RKO (cell line): ENCODE data around the gene BRAF.
"Not testable (repeated sequence)": the region's sequence is repeated elsewhere in the genome, so short reads cannot be mapped to it uniquely, and the experiment has no call there.

Experiments
- DNase-seq: peaks from one replicate; pipeline ENCODE4 v3.0.0-alpha.2; 2016; ENCODE audit warnings: low spot score

Gene BRAF

DNA sequence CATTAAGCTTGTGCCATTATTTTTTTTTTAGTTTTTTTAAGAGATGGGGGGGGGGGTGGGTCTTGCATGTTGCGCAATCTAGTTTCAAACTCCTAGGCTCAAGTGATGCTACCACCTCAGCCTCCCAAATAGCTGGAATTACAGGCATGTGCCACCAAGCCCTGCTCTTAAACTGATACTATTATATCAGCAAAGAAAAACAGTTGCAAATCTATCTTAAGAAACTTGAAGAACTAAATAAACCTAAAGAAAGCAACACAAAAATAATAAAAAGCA is 47.5 kb downstream of the BRAF start:
- DNase-seq, result no peak

DNA sequence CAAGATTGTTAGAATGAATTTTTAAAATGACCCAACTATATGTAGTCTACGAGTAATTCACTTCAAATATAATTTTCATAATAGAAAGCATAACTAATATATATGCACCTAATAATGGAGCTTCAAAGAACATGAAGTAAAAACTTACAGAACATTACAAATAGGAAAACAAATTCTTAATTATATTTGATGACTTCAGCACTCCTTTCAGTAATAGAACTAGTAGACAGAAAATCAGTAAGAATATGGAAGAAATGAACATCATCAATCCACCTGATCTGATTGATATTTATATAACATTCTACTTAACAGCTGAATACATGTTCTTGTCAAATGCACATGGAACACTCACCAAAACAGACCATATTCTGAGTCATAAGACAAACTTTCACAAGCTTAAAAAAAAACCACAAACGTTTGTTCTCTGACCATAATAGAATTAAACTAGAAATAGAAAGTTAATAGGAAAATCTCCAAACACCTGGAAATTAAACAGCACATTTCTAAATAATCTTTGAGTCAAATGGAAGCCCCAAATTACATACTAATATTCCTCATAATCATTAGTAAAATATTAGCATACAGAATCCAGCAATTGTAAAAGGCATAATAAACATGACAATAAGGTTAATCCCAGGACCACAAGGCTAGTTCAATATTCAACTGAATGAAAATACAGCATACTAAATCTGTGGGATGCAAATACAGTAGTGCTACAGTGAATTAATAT is 48.0 kb downstream of the BRAF start:
- DNase-seq, result peak; percentile 51

DNA sequence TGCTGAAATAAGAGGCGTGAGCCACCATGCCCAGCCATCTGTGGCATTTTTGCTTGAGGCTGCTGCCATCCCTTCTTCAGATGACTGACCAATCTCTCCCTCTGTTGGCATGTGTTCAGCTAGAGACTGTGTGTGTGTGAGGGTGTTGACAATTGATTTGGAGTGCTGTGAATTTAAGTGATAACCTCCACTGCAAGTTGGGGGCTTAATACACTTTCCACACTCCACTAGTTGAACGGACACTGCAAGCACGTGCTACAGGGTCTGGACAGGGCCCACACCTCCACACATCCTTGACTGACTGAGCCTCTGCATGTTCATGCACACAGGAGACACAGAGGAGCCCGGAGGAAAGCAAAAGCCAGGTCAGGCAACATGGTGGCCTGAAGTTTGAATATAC is 51.3 kb downstream of the BRAF start:
- no peak for DNase-seq

DNA sequence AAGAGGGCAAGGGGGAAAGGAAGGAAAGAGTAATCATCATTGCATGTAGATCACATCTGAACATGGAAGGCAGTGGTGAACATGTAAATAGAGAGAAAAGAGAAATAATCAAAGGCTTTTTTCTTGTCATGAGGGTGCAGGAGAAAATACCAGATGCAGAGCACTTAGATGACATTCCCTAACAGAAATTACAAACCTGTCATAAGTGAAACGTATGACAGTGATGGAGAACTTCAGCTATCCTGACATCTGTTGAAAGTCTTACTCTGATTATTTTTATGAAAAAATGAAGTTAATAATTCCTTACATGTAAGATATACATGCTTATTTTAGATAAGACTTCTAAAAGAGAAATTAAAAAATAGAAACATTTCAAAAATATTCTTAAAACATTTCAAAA is 54.7 kb downstream of the BRAF start:
- DNase-seq, result no peak

DNA sequence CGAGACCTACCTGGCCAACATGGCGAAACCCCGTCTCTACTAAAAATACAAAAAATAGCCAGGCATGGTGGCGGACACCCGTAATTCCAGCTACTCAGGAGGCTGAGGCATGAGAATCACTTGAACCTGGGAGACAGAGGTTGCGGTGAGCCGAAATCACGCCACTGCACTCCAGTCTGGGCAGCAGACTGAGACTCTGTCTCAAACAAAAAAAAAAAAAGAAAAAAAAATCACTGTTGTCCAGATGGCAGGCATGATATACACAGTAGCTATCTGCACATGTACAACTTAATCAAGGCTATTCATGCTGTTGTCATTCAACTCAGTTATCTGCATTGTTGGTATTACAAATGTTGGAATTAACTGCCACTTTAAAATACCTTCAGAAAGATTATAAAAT is 55.3 kb downstream of the BRAF start:
- no peak for DNase-seq

DNA sequence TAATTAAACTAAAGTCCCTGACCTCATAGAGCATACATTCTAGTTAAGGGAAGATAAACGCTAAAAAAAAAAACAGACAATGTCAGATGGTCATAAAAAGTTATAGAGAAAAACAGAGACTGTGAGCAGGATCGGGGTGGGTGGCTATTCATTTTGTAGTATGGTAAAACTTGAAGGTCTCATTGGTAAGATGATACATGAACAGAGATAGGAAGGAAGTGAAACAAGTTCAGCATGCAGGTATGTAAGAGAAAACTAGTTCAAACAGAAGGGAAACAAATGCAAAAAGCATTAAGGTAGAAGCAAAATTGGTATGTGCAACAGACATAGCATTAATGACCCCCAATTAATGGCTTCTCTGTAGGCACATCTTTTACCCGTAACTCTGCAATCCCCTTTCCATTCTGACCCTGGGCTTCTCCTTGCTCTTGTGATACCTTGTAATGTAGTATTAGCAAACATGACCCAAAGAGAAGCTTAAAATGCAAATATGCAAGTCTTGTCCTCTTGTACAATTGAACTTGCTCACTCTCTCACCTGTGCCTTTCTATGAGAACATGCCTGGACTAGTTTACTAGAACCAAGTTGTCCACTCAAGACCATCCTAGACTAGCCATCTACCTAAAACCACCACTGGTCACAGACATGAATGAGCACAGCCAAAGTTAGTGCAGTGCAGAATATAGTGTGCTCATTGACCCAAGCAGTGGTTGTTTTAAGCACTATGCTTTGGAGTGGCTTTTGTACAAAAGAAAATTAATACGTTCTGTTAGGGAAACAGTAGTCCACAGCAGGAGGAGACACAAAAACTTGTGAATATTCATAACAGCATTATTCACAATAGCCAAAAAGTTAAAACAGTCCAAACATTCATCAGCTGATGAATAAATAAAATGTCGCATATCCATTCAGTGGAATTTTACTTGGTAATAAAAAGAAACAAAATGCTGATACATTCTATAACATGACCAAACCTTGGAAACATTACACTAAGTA is 57.0 kb downstream of the BRAF start:
- no peak for DNase-seq

DNA sequence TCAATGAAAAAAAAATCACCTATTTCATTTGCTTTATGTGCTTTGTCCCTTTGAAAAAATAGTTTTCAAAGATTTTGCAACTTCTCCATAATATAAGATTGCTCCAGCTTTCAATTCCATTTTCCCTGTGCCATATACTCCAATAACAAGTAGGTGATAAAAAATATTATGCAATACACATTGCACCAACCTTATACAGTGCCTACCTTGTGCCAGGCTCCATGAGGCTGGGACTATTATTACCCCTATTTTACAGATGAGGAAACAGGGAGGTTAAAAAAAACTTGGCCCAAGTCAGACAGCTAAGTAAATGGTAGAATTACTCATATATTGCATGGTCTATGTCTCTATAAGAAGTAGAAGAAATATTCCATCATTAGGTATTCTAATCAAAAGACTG is 57.8 kb downstream of the BRAF start:
- no peak for DNase-seq

DNA sequence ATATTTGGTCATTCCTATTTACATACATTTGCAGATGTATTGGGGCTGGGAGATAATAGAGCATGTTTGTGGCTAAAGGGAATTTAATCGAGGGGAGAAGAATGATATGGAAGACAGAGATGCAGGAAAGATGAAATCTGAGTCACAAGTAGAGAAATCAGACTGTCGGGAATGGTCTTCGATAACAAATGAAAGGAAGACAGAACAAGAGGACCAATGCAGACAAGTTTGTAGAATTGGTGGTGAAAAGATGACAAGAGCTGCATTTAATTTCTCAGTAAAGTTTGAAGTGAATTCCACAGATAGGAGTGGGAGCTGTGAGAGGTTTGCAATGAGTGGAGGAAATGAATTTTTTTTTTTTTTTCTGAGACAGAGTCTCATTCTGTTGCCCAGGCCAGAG is 60.0 kb downstream of the BRAF start:
- DNase-seq, result no peak

DNA sequence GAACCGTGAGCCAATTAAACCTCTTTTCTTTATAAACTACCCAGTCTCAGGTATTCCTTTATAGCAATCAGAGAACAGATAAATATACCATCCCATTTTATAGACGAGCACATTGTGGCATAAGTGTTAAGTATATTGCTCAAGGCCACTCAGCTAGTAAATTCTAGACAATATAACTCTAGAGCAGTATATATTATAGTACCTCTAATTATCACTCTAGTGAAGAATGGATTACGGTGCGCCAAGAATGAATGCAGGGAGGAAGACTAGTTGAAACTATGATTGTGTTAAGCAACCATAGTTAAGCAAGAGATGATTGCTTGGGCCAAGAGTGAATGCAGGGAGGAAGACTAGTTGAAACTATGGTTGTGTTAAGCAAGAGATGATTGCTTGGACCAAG is 60.9 kb downstream of the BRAF start:
- no peak for DNase-seq

DNA sequence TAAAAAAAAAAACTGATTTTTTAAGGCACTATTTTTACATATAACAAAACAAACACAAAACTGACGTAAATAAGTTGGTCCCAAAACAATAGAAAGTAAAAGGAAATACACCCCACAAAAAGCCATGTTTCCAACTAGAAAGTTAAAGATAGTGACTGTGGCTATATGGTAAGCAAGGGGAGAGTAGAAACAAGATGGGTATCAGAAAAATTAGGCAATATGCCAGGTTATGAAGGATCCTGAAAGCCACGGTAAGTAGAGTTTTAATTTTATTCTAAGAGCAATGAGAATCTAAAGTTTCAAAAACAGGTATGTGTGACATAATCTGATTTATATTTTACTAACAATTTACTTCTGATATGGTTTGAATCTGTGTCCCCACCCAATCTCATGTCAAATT is 61.5 kb downstream of the BRAF start:
- no peak for DNase-seq

DNA sequence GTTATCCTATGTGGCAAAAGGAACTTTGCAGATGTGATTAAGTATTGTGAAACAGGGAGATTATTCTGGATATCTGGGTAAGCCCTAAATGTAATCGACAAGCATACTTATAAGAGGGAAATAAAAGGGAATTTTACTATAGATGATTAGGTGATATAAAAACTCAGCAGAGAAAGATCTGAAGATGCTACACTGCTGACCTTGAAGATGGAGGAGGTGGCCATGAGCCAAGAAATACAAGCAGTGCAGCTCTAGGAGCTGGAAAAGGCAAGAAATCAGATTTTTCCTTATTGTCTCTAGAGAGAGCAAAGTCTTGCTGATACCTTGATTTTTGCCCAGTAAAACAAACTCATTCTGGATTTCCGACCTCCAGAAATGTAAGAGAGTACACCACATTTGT is 67.7 kb downstream of the BRAF start:
- DNase-seq, result no peak

DNA sequence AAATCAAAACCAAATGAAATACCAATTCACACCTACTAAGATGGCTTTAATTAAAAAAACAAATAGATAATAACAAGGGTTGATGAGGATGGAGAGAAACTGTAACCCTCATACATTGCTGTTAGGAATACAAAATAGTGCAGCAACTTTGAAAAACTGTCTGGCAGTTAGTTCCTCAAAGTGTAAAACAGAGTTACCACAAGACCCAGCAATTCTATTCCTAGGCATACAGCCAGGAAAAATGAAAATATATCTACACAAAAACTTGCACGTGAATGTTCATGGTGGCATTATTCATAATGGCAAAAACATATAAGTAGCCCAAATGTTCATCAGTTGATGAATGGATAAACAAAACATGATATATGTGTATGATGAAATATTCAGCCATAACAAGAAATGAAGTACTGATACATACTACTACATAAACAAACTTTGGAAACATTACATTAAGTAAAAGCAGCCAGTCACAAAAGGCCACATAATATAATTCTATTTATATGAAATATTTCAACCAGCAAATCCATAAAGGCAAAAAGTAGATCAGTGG is 83.5 kb downstream of the BRAF start:
- DNase-seq, result no peak

DNA sequence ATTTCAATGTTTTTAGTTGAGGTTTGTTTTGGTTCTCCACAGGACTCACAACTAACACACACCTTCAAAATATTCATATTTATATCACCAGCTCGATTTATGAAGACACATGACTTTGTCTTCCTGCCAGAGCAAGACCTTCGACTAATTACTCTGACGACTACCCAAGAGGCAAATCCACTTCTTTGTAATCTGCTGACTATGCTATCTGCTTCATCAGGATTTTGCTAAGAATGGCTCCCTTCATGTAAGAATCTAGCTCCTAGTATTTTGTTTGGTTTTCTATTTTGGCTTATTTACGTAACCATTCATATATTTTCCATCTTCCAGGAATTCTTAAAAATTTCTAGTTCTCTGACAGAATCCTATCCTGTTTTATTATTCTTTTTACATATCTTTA is 93.0 kb downstream of the BRAF start:
- no peak for DNase-seq

DNA sequence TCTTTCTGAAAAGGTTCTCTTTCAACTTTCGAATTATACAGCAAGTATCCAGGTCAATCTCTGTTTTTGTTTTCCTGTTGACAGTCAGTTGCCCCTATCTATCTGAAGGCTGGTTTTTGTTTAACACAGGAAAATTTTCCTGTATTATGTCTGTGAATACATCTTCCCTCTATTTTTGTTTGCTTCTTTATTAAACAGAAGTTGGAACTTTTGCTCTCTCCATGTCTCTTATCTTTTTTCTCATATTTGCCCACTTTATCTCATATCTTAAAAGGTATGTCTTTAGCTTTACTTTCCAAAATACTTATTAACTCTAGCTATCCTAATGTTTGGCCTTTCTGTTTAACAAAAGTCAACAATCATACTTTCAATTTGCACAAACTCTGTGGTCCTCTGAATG is 95.0 kb downstream of the BRAF start:
- no peak for DNase-seq

DNA sequence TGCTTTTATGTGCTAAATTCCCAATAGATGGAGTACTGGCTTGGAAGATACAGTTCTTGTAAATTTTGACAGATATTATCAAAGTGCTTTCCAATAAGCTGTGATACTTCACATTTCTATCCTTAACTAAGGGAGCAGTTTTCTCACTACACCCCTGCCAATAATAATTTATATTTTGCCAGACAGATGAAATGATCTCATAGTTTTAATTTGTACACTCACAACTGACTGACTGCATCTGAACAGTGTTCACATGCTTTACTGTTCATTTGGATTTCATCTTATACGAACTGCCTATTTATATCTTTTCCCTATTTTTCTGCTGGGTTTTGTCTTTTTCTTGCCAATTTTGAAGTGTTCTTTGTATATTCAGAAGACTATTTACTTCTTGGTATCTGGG is 96.0 kb downstream of the BRAF start:
- DNase-seq, result no peak

DNA sequence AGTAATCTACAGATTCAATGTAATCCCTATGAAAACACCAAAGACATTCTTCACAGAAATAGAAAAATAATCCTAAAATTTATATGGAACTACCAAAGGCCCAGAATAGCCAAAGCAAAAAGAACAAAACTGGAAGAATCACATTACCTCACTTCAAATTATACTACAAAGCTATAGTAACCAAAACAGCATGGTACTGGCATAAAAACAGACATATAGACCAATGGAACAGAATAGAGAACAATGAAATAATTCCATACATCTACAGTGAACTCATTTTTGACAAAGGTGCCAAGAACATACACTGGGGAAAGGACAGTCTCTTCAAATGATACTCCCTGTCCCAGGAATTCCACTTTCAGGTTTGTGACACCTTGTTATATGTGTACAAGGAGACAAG is 107.3 kb downstream of the BRAF start:
- not testable (repeated sequence) for DNase-seq

DNA sequence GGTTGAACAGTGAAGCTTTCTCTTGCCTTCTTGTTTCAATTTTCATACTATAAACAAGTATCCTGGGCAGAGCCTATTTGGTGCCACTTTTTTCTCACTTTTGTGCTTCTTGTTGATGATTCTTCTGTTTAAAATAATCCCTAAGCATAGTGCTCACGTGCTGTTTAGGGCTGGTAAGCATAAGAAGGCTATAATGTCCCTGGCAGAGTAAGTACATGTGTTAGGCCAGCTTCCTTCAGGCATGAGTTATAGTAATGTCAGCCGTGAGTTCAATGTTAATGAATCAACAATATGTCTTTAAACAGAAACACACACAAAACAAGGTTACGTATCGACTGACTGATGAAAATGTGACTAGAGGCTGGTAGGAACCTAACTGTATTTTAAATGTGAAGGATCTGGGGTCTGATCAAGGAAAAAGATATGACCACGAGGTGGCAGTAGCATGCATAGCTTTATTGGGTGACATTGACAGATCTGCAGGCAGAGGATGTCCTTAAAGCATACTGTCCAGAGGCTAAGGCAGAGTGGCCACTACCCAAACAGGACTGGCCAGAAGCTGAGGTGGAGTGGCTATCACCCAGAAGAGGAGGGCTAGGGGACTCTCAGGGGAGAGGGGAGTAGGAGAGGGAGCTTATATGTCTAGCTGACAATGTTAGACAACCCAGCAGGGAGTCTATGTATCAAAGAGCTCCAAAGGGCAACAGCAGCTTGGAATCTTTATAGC is 113.7 kb downstream of the BRAF start:
- peak; percentile 83 for DNase-seq

DNA sequence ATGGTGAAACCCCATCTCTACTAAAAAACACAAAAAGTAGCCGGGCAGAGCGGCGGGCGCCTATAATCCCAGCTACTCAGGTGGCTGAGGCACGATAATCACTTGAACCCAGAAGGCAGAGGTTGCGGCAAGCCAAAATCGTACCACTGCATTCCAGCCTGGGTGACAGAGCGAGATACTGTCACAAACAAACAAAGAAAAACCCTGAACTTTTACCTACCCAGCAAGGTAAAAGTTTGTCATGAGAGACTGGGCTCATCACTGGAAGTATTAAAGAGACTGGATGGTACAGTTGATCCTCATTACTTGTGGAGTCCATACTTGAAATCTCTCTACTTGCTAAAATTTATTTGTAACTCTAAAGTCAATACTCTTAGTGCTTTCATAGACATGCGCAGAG is 114.3 kb downstream of the BRAF start:
- no peak for DNase-seq

DNA sequence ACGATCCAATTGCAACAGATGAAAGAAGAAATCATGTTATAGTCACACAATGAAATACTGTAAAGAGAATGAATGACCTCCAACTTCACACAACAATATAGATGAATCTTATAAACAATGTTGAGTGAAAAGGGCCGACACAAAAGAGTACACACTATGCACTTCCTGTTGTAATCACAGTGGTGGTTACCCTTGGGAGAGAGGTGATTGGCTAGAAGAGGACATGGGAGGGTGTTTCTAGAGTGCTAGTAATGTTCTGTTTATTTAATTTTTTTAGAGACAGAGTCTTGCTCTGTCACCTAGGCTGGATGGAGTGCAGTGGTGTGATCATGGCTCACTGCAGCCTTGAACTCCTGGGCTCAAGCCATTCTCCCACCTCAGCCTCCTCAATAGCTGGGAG is 145.8 kb downstream of the BRAF start:
- no peak for DNase-seq

DNA sequence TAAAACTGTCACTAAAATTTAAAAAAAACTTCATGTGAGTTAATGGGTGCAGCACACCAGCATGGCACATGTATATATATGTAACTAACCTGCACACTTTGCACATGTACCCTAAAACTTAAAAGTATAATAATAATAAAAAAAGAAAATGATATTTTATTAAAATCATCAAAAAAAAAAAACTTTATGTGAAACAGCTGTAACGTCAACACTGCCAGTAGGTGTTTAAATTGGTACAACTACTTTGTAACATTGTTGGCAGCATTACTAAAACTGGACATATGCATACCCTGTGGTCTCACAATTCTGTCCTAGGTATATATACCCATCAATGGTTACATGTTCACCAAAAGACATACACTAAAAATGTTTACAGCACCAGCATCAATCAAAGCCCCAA is 146.2 kb downstream of the BRAF start:
- DNase-seq, result no peak

DNA sequence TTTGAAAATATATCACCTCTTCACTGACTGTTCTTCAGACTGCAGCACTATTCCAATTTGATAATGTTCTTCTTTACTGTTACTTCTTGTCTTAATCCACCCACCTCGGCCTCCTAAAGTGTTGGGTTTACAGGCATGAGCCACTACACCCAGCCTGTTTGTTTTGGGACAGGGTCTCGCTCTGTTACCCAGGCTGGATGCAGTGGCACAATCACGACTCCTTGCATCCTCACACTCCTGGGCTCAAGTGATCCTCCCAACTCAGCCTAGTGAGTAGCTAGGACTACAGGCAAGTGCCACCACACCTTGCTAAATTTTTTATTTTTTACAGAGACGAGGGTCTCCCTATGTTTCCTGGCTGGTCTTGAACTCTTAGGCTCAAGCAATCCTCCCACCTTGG is 150.4 kb downstream of the BRAF start:
- no peak for DNase-seq

DNA sequence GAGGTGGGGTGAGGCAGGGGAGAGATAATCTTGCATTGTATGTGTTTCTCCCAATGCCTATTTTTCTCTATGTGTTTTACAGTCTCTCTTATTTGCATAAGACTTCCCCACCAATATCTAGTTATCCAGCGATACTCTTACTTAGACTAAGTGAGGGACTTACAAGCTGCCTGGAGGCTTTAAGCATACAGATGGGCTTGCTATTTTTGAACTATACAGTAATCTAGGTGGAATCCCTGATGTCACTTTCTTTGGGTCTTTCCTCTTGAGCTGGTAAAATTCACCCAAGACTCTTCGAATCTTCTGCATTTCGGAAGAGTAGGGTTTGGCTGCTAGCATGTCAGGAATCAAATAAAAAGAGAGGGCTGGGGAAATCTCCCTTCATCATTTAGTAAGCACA is 151.6 kb downstream of the BRAF start:
- no peak for DNase-seq

DNA sequence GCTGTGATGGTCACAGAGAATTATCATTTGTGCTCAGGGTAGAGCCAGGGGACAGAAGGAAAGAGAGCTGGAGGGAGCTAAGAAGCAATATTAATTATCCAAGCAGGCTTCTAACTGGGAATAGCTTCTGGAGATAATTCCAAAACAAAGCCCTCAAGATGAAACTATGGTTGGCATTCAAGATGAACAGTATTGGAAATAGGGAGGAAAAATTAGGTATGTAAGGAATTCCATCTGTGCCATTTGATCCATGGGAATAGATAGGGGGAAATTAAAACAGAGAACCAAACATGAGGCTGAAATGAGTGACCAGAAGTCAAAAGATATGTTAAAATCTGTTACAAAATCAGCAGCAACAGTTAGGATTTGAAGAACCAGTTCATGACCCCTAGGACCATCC is 152.9 kb downstream of the BRAF start:
- DNase-seq, result no peak
